Measurements from ENCODE around the gene ATP8A2. TPM values are rescaled to one million over a fixed set of nuclear protein-coding genes. Genes with fewer than 3 reads are reported as not detected.

ATP8A2 gene
- total RNA-seq, 1 experiment from 2014 or later: 0.26 TPM

GRCh38 chr13:25501231-25501630, 129.5 kb downstream of the ATP8A2 start:
- intact Hi-C loops (cut with micrococcal nuclease): no loop called here
- no peaks in the 10 kb centered on the region for H3K9me3 Mint-ChIP-seq (ENCODE audit: unreplicated experiment)
- no TSS peak for BruUV-seq (replicated peaks)

GRCh38 chr13:25502031-25502430, 130.3 kb downstream of the ATP8A2 start:
- no peak for DNase-seq (ENCODE audit: unreplicated experiment)
- peaks cover 52% of the 10 kb centered on the region for H3K27me3 Mint-ChIP-seq (ENCODE audit: insufficient read depth, unreplicated experiment)
- no peaks in the 10 kb centered on the region for H3K36me3 Mint-ChIP-seq (ENCODE audit: insufficient read depth, unreplicated experiment)
- H3K4me3 Mint-ChIP-seq (ENCODE audit: unreplicated experiment): no peak overlapping the region
- H3K4me1 Mint-ChIP-seq (ENCODE audit: insufficient read depth, unreplicated experiment): no peaks in the 10 kb centered on the region
- POLR2A ChIA-PET: no interaction called here
- CTCF ChIA-PET: interaction anchor here (0.6 to 0.9 kb wide), 3 partner anchors 8 to 128 kb away, joined by 3 to 6 read pairs (median 3); no protein-coding TSS in a partner anchor
- intact Hi-C loops (cut with micrococcal nuclease): no loop called here
- H3K27ac Mint-ChIP-seq (ENCODE audit: low read depth, unreplicated experiment): no peak overlapping the region
- no peaks in the 10 kb centered on the region for H3K9me3 Mint-ChIP-seq (ENCODE audit: unreplicated experiment)
- BruUV-seq (replicated peaks): no TSS peak
- TF ChIP-seq CTCF (IDR thresholded peaks at IDR 0.05; ENCODE audit: unreplicated experiment): no peak

More at GRCh38 chr13:25501231-25501630, 129.5 kb downstream of the ATP8A2 start:
- ChIA-PET POLR2A (no interaction called here), CTCF (interaction anchor here (0.8 to 0.9 kb wide), 4 partner anchors 8 to 128 kb away, joined by 3 to 6 read pairs (median 4); no protein-coding TSS in a partner anchor)
- Mint-ChIP-seq H3K27me3 (ENCODE audit: insufficient read depth, unreplicated experiment) (peaks cover 56% of the 10 kb centered on the region), H3K4me1 (ENCODE audit: insufficient read depth, unreplicated experiment) (no peaks in the 10 kb centered on the region), H3K27ac (ENCODE audit: low read depth, unreplicated experiment) (no peak overlapping the region), H3K36me3 (ENCODE audit: insufficient read depth, unreplicated experiment) (no peaks in the 10 kb centered on the region), H3K4me3 (ENCODE audit: unreplicated experiment) (no peak overlapping the region)
- no peak for TF ChIP-seq CTCF (IDR thresholded peaks at IDR 0.05; ENCODE audit: unreplicated experiment)
- DNase-seq (ENCODE audit: unreplicated experiment): no peak

- peaks cover 52% of the 10 kb centered on the region for H3K27me3 Mint-ChIP-seq (ENCODE audit: insufficient read depth, unreplicated experiment)
- no TSS peak for BruUV-seq (replicated peaks)
Measured at GRCh38 chr13:25502551-25502950, 130.8 kb downstream of the ATP8A2 start.

GRCh38 chr13:25503856-25504255, 132.1 kb downstream of the ATP8A2 start:
- ChIA-PET CTCF (no interaction called here), POLR2A (no interaction called here)
- TF ChIP-seq CTCF (IDR thresholded peaks at IDR 0.05; ENCODE audit: unreplicated experiment): no peak
- intact Hi-C loops (cut with micrococcal nuclease): no loop called here
- no peak overlapping the region for H3K4me3 Mint-ChIP-seq (ENCODE audit: unreplicated experiment)
- DNase-seq (ENCODE audit: unreplicated experiment): no peak
- H3K36me3 Mint-ChIP-seq (ENCODE audit: insufficient read depth, unreplicated experiment): no peaks in the 10 kb centered on the region
- peaks cover 52% of the 10 kb centered on the region for H3K27me3 Mint-ChIP-seq (ENCODE audit: insufficient read depth, unreplicated experiment)
- BruUV-seq (replicated peaks): no TSS peak
- no peaks in the 10 kb centered on the region for H3K9me3 Mint-ChIP-seq (ENCODE audit: unreplicated experiment)
- H3K4me1 Mint-ChIP-seq (ENCODE audit: insufficient read depth, unreplicated experiment): no peaks in the 10 kb centered on the region
- no peak overlapping the region for H3K27ac Mint-ChIP-seq (ENCODE audit: low read depth, unreplicated experiment)

More at GRCh38 chr13:25502551-25502950, 130.8 kb downstream of the ATP8A2 start:
- H3K36me3 Mint-ChIP-seq (ENCODE audit: insufficient read depth, unreplicated experiment): no peaks in the 10 kb centered on the region
- ChIA-PET CTCF (interaction anchor here (0.6 kb wide), 1 partner anchor 127 kb away, joined by 3 read pairs; no protein-coding TSS in a partner anchor), POLR2A (no interaction called here)
- no peak for TF ChIP-seq CTCF (IDR thresholded peaks at IDR 0.05; ENCODE audit: unreplicated experiment)
- DNase-seq (ENCODE audit: unreplicated experiment): no peak
- H3K4me3 Mint-ChIP-seq (ENCODE audit: unreplicated experiment): no peak overlapping the region
- H3K27ac Mint-ChIP-seq (ENCODE audit: low read depth, unreplicated experiment): no peak overlapping the region
- intact Hi-C loops (cut with micrococcal nuclease): no loop called here
- H3K9me3 Mint-ChIP-seq (ENCODE audit: unreplicated experiment): no peaks in the 10 kb centered on the region
- no peaks in the 10 kb centered on the region for H3K4me1 Mint-ChIP-seq (ENCODE audit: insufficient read depth, unreplicated experiment)

Data from MCF 10A (cell line).